ENCODE measurements around the gene PPP1R3A. TPM values are rescaled to one million over a fixed set of nuclear protein-coding genes. Genes with fewer than 3 reads are reported as not detected.

Gene PPP1R3A
- total RNA-seq, 1 experiment from 2014 or later = not detected

GRCh38 chr7:113915956-113916355, 2.9 kb downstream of the PPP1R3A start:
- no peak overlapping the region for H3K27ac Mint-ChIP-seq (ENCODE audit: unreplicated experiment)
- CTCF ChIA-PET = no interaction called here
- no TSS peak for BruUV-seq (replicated peaks)
- no peaks in the 10 kb centered on the region for H3K4me1 Mint-ChIP-seq (ENCODE audit: low read depth, unreplicated experiment)
- H3K36me3 Mint-ChIP-seq (ENCODE audit: insufficient read depth, unreplicated experiment) = no peaks in the 10 kb centered on the region
- H3K9me3 Mint-ChIP-seq (ENCODE audit: low read depth, unreplicated experiment) = no peaks in the 10 kb centered on the region
- DNase-seq = no peak
- intact Hi-C loops (cut with micrococcal nuclease; ENCODE audit: unreplicated experiment) = no loop called here
- H3K4me3 Mint-ChIP-seq (ENCODE audit: low read depth, unreplicated experiment) = no peak overlapping the region
- H3K27me3 Mint-ChIP-seq (ENCODE audit: unreplicated experiment) = no peaks in the 10 kb centered on the region
- no peak for TF ChIP-seq CTCF (IDR thresholded peaks at IDR 0.05; ENCODE audit: unreplicated experiment)

- no peaks in the 10 kb centered on the region for H3K4me1 Mint-ChIP-seq (ENCODE audit: low read depth, unreplicated experiment)
- no peaks in the 10 kb centered on the region for H3K36me3 Mint-ChIP-seq (ENCODE audit: insufficient read depth, unreplicated experiment)
- intact Hi-C loops (cut with micrococcal nuclease; ENCODE audit: unreplicated experiment) = no loop called here
- CTCF ChIA-PET = no interaction called here
- BruUV-seq (replicated peaks) = no TSS peak
- H3K27me3 Mint-ChIP-seq (ENCODE audit: unreplicated experiment) = no peaks in the 10 kb centered on the region
- no peak overlapping the region for H3K27ac Mint-ChIP-seq (ENCODE audit: unreplicated experiment)
- H3K9me3 Mint-ChIP-seq (ENCODE audit: low read depth, unreplicated experiment) = no peaks in the 10 kb centered on the region
- no peak overlapping the region for H3K4me3 Mint-ChIP-seq (ENCODE audit: low read depth, unreplicated experiment)
- TF ChIP-seq CTCF (IDR thresholded peaks at IDR 0.05; ENCODE audit: unreplicated experiment) = no peak
- no peak for DNase-seq
Measured at GRCh38 chr7:113912876-113913275, 5.9 kb downstream of the PPP1R3A start.

DNA sequence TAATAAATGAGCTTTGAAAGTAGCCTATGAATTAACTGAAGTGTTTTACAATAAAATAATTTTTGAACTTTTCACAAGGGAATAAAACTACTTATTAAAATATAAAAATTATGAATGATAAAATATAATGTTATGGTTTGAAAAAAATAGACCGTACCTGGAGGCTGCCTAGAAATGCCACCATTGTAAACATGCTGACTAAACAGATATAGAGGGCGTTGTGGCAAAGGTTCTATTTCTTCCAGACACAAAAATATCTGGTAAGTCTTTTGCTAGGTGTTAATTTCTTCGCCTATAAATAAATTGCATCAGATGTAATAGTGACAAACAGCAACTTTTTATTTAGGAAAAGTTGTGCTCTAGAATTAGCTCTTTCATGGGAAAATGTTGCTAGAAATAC, 11.2 kb downstream of the PPP1R3A start:
- Mint-ChIP-seq H3K4me3 (ENCODE audit: low read depth, unreplicated experiment) (no peak overlapping the region), H3K27ac (ENCODE audit: unreplicated experiment) (no peak overlapping the region), H3K36me3 (ENCODE audit: insufficient read depth, unreplicated experiment) (no peaks in the 10 kb centered on the region), H3K9me3 (ENCODE audit: low read depth, unreplicated experiment) (no peaks in the 10 kb centered on the region), H3K27me3 (ENCODE audit: unreplicated experiment) (no peaks in the 10 kb centered on the region), H3K4me1 (ENCODE audit: low read depth, unreplicated experiment) (no peaks in the 10 kb centered on the region)
- no TSS peak for BruUV-seq (replicated peaks)
- intact Hi-C loops (cut with micrococcal nuclease; ENCODE audit: unreplicated experiment) = no loop called here
- DNase-seq = no peak
- no peak for TF ChIP-seq CTCF (IDR thresholded peaks at IDR 0.05; ENCODE audit: unreplicated experiment)
- CTCF ChIA-PET = no interaction called here

- CTCF ChIA-PET = no interaction called here
- no peak overlapping the region for H3K4me3 Mint-ChIP-seq (ENCODE audit: low read depth, unreplicated experiment)
- no peak for TF ChIP-seq CTCF (IDR thresholded peaks at IDR 0.05; ENCODE audit: unreplicated experiment)
- BruUV-seq (replicated peaks) = no TSS peak
- H3K27me3 Mint-ChIP-seq (ENCODE audit: unreplicated experiment) = no peaks in the 10 kb centered on the region
- no peaks in the 10 kb centered on the region for H3K36me3 Mint-ChIP-seq (ENCODE audit: insufficient read depth, unreplicated experiment)
- intact Hi-C loops (cut with micrococcal nuclease; ENCODE audit: unreplicated experiment) = no loop called here
- no peaks in the 10 kb centered on the region for H3K9me3 Mint-ChIP-seq (ENCODE audit: low read depth, unreplicated experiment)
- H3K27ac Mint-ChIP-seq (ENCODE audit: unreplicated experiment) = no peak overlapping the region
- no peaks in the 10 kb centered on the region for H3K4me1 Mint-ChIP-seq (ENCODE audit: low read depth, unreplicated experiment)
- no peak for DNase-seq
Measured at GRCh38 chr7:113904521-113904920, 14.3 kb downstream of the PPP1R3A start.

DNA sequence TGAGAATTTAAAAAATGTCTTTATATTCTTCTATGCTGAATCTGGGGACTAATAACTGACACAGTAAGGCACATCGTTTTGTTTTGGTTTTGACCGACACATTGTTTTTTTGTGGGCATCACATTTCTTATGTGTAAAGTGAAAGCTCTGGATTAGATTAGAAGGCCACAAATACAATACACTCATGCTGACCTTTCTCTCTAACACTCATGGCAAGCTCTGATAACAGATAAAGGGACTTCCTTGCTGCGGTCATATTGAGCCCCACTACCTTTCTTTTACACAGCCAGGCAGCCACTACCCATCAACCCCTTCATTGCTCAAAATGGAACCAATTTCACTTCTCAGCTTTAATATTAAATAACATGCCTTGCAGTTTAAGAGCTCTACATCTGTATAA, 26.0 kb downstream of the PPP1R3A start:
- no peaks in the 10 kb centered on the region for H3K36me3 Mint-ChIP-seq (ENCODE audit: insufficient read depth, unreplicated experiment)
- TF ChIP-seq CTCF (IDR thresholded peaks at IDR 0.05; ENCODE audit: unreplicated experiment) = no peak
- no TSS peak for BruUV-seq (replicated peaks)
- no peak for DNase-seq
- no peaks in the 10 kb centered on the region for H3K4me1 Mint-ChIP-seq (ENCODE audit: low read depth, unreplicated experiment)
- H3K4me3 Mint-ChIP-seq (ENCODE audit: low read depth, unreplicated experiment) = no peak overlapping the region
- CTCF ChIA-PET = no interaction called here
- H3K27me3 Mint-ChIP-seq (ENCODE audit: unreplicated experiment) = no peaks in the 10 kb centered on the region
- intact Hi-C loops (cut with micrococcal nuclease; ENCODE audit: unreplicated experiment) = no loop called here
- no peaks in the 10 kb centered on the region for H3K9me3 Mint-ChIP-seq (ENCODE audit: low read depth, unreplicated experiment)
- no peak overlapping the region for H3K27ac Mint-ChIP-seq (ENCODE audit: unreplicated experiment)
